ENCODE results near the gene SASH1.

The SASH1 gene

GRCh38 chr6:148470156-148470555 lies 127.5 kb downstream of the SASH1 start:
- no peaks in the 10 kb centered on the region for H3K9me3 ChIP-seq (ENCODE audit: insufficient read depth, low read length, severe bottlenecking)
- no peak overlapping the region for H3K9ac ChIP-seq (ENCODE audit: low read depth, low read length)
- H2AFZ ChIP-seq (ENCODE audit: low read depth, low read length): no peak overlapping the region
- H3K4me3 ChIP-seq (ENCODE audit: low read depth in 1 of 2, low read length in 2 of 2): no peak overlapping the region
- H3K27ac ChIP-seq (ENCODE audit: low read length): no peak overlapping the region
- H3K79me2 ChIP-seq (ENCODE audit: insufficient read depth, low read length): no peaks in the 10 kb centered on the region
- H3K4me2 ChIP-seq (ENCODE audit: insufficient read depth, low read length): no peak overlapping the region
- DNase-seq: no peak
- TF ChIP-seq CTCF (IDR thresholded peaks at IDR 0.05; ENCODE audit: borderline replicate concordance, extremely low read depth, low read length, poor library complexity, severe bottlenecking): no peak
- no peak for TF ChIP-seq EZH2 (IDR thresholded peaks at IDR 0.05; ENCODE audit: borderline replicate concordance, low read depth, low read length, severe bottlenecking)
- H4K20me1 ChIP-seq (ENCODE audit: insufficient read depth, low read length): no peaks in the 10 kb centered on the region
- H3K4me1 ChIP-seq (ENCODE audit: insufficient read depth, low read length): no peaks in the 10 kb centered on the region
- no peaks in the 10 kb centered on the region for H3K36me3 ChIP-seq (ENCODE audit: insufficient read depth, low read length)
- peaks cover 6% of the 10 kb centered on the region for H3K27me3 ChIP-seq (ENCODE audit: insufficient read depth, low read length, poor library complexity)
- no peak for ATAC-seq (ENCODE audit: insufficient read depth, low read depth)

DNA sequence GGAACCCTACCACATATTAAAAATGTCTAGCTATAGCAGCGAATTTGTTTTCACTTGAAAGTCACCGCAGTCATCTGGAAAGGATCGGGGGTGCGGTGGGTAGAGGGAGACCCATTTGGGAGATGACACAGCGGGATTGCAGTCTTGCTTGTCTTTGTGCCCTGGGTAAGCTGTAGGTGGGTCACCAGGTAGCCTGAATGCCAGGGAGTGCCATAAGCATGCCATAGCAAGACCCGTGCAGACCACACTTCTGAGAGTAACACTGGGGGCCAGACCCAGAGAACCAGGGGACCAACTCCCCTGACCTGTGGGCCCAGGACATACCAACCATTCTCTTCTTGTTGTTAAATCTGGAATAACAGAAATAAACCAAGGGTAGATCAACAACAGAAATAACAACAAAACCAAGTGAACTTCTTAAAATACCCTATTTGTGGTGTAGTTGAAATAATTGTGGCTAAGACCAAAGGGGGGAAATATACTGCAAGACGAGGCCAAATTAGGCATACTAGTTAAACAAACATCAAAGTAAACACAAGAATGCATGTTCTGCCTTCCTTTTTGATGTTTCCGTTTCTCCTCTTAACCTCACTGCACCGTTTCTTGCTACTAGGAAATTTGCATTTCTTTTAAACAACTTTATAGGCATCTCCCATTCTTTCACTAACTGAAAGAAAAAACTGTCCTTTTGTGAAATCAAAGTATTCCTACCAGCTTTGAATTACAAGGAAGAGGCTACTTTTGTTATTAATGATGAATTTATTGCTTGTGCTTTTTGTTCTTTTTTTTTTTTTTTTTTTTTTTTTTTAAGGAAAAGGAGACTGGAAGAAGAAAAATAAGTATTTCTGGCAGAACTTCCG lies 128.2 kb downstream of the SASH1 start:
- no peaks in the 10 kb centered on the region for H3K79me2 ChIP-seq (ENCODE audit: insufficient read depth, low read length)
- no peaks in the 10 kb centered on the region for H3K9me3 ChIP-seq (ENCODE audit: insufficient read depth, low read length, severe bottlenecking)
- peaks cover 6% of the 10 kb centered on the region for H3K27me3 ChIP-seq (ENCODE audit: insufficient read depth, low read length, poor library complexity)
- H2AFZ ChIP-seq (ENCODE audit: low read depth, low read length): no peak overlapping the region
- TF ChIP-seq EZH2 (IDR thresholded peaks at IDR 0.05; ENCODE audit: borderline replicate concordance, low read depth, low read length, severe bottlenecking): no peak
- TF ChIP-seq CTCF (IDR thresholded peaks at IDR 0.05; ENCODE audit: borderline replicate concordance, extremely low read depth, low read length, poor library complexity, severe bottlenecking): no peak
- ATAC-seq (ENCODE audit: insufficient read depth, low read depth): no peak
- no peak overlapping the region for H3K9ac ChIP-seq (ENCODE audit: low read depth, low read length)
- no peaks in the 10 kb centered on the region for H4K20me1 ChIP-seq (ENCODE audit: insufficient read depth, low read length)
- no peaks in the 10 kb centered on the region for H3K36me3 ChIP-seq (ENCODE audit: insufficient read depth, low read length)
- no peak for DNase-seq
- H3K27ac ChIP-seq (ENCODE audit: low read length): no peak overlapping the region
- H3K4me3 ChIP-seq (ENCODE audit: low read depth in 1 of 2, low read length in 2 of 2): no peak overlapping the region
- no peaks in the 10 kb centered on the region for H3K4me1 ChIP-seq (ENCODE audit: insufficient read depth, low read length)
- no peak overlapping the region for H3K4me2 ChIP-seq (ENCODE audit: insufficient read depth, low read length)

GRCh38 chr6:148471624-148472159 lies 129.1 kb downstream of the SASH1 start:
- Histone ChIP-seq H3K4me3 (ENCODE audit: low read depth in 1 of 2, low read length in 2 of 2) (no peak overlapping the region), H3K9me3 (ENCODE audit: insufficient read depth, low read length, severe bottlenecking) (no peaks in the 10 kb centered on the region), H2AFZ (ENCODE audit: low read depth, low read length) (no peak overlapping the region), H3K79me2 (ENCODE audit: insufficient read depth, low read length) (no peaks in the 10 kb centered on the region), H3K4me2 (ENCODE audit: insufficient read depth, low read length) (no peak overlapping the region), H3K27ac (ENCODE audit: low read length) (no peak overlapping the region), H3K27me3 (ENCODE audit: insufficient read depth, low read length, poor library complexity) (peaks cover 6% of the 10 kb centered on the region), H4K20me1 (ENCODE audit: insufficient read depth, low read length) (no peaks in the 10 kb centered on the region), H3K9ac (ENCODE audit: low read depth, low read length) (no peak overlapping the region), H3K36me3 (ENCODE audit: insufficient read depth, low read length) (no peaks in the 10 kb centered on the region), H3K4me1 (ENCODE audit: insufficient read depth, low read length) (no peaks in the 10 kb centered on the region)
- ATAC-seq (ENCODE audit: insufficient read depth, low read depth) (no peak), DNase-seq (no peak)
- TF ChIP-seq EZH2 (IDR thresholded peaks at IDR 0.05; ENCODE audit: borderline replicate concordance, low read depth, low read length, severe bottlenecking) (no peak), CTCF (IDR thresholded peaks at IDR 0.05; ENCODE audit: borderline replicate concordance, extremely low read depth, low read length, poor library complexity, severe bottlenecking) (no peak)
